A172 (cell line): Measurements from ENCODE around the gene CAMK2A. TPM values are rescaled to one million over a fixed set of nuclear protein-coding genes. Genes with fewer than 3 reads are reported as not detected.
"Not testable (repeated sequence)": the region's sequence is repeated elsewhere in the genome, so short reads cannot be mapped to it uniquely, and the experiment has no call there.

Source experiments
- DNase-seq: peaks from one replicate; pipeline ENCODE4 v3.0.0-alpha.2; 2015; ENCODE audit warnings: low spot score
- total RNA-seq: library from RNA; depleted of rRNA; stranded (reverse); fragments of >200 nt; shearing (Covaris generic); gene quantifications from 2 replicates; pipeline ENCODE4 v1.2.3, GENCODE V29; 2014

Gene CAMK2A
- total RNA-seq, 1 experiment from 2014 or later: 1.2 TPM

GRCh38 chr5:150255659-150256409, 33.7 kb downstream of the CAMK2A start:
- no peak for DNase-seq

GRCh38 chr5:150254774-150255173, 34.8 kb downstream of the CAMK2A start:
- DNase-seq: no peak

- no peak for DNase-seq
These were observed 35.2 kb downstream of the CAMK2A start for GRCh38 chr5:150254363-150254762.

GRCh38 chr5:150253416-150254208, 36.0 kb downstream of the CAMK2A start:
- no peak for DNase-seq

GRCh38 chr5:150252489-150252888, 37.1 kb downstream of the CAMK2A start:
- DNase-seq: no peak

- DNase-seq: no peak
These were observed 38.1 kb downstream of the CAMK2A start for GRCh38 chr5:150251504-150251903.

- no peak for DNase-seq
These were observed 39.8 kb downstream of the CAMK2A start for GRCh38 chr5:150249744-150250143.

- DNase-seq: no peak
These were observed 40.6 kb downstream of the CAMK2A start for GRCh38 chr5:150248946-150249345.

GRCh38 chr5:150248493-150248892, 41.1 kb downstream of the CAMK2A start:
- DNase-seq: not testable (repeated sequence)

- DNase-seq: no peak
These were observed 41.8 kb downstream of the CAMK2A start for GRCh38 chr5:150247726-150248125.

- no peak for DNase-seq
These were observed 42.7 kb downstream of the CAMK2A start for GRCh38 chr5:150246835-150247234.

- DNase-seq: no peak
These were observed 43.1 kb downstream of the CAMK2A start for GRCh38 chr5:150246429-150246828.

GRCh38 chr5:150245808-150246207, 43.8 kb downstream of the CAMK2A start:
- DNase-seq: peak; percentile 35

- peak; percentile 71 for DNase-seq
These were observed 44.3 kb downstream of the CAMK2A start for GRCh38 chr5:150245111-150245789.

- no peak for DNase-seq
These were observed 45.4 kb downstream of the CAMK2A start for GRCh38 chr5:150244209-150244608.

GRCh38 chr5:150243590-150243989, 46.0 kb downstream of the CAMK2A start:
- DNase-seq: no peak

- DNase-seq: no peak
These were observed 47.2 kb downstream of the CAMK2A start for GRCh38 chr5:150242251-150242894.

GRCh38 chr5:150241298-150242160, 48.0 kb downstream of the CAMK2A start:
- no peak for DNase-seq

- no peak for DNase-seq
These were observed 49.8 kb downstream of the CAMK2A start for GRCh38 chr5:150239794-150240122.

GRCh38 chr5:150239099-150239793, 50.3 kb downstream of the CAMK2A start:
- no peak for DNase-seq

- no peak for DNase-seq
These were observed 50.9 kb downstream of the CAMK2A start for GRCh38 chr5:150238646-150239045.
